ENCODE measurements around the gene HSFY1.
"Not testable (repeated sequence)": the region's sequence is repeated elsewhere in the genome, so short reads cannot be mapped to it uniquely, and the experiment has no call there.

Gene HSFY1, protein sequence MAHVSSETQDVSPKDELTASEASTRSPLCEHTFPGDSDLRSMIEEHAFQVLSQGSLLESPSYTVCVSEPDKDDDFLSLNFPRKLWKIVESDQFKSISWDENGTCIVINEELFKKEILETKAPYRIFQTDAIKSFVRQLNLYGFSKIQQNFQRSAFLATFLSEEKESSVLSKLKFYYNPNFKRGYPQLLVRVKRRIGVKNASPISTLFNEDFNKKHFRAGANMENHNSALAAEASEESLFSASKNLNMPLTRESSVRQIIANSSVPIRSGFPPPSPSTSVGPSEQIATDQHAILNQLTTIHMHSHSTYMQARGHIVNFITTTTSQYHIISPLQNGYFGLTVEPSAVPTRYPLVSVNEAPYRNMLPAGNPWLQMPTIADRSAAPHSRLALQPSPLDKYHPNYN

DNA sequence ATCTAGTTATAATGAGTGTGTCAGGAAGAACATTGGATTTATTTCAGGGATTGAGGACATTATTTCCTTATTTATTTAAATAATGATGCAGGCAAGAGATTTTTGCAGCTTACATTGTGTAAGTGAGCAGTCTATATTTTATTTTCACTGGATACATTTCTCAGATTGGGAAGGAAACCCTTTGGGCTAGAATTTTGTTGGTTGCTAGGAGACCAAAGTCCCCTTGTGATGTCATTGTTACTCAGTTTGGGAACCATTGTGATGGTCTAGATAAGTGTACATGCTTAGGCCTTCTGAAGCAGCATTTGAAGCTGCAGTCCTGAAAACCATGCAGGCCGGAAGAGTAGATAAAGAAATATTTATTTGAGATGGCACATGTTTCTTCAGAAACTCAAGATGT, at the start of gene HSFY1:
TSS of gene HSFY1 (plus strand) at position 301 of the 400 bp plus-strand sequence. CDS start at position 369, 68 bp downstream.
- not testable (repeated sequence) for DNase-seq (ENCODE audit: low spot score); FAIRE-seq

DNA sequence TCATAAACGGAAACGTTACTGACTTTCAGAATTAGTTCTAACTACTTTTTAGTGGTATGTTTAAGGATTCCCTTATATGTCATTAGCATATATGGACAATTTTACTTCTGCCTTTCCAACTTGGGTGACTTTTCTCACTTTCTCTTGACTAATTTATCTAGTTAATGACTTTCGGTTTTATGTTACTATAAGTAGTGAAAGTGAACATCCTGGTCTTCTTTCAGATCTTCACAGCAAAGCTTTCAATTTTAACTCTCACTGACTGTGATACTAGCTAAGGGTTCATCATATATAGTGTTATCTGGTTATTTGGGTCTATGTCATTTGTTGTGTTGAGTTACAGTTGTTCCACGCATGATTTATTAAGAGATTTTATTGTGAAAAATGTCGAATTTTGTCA, 42.3 kb upstream of the HSFY1 start:
- not testable (repeated sequence) for FAIRE-seq; DNase-seq (ENCODE audit: low spot score)

DNA sequence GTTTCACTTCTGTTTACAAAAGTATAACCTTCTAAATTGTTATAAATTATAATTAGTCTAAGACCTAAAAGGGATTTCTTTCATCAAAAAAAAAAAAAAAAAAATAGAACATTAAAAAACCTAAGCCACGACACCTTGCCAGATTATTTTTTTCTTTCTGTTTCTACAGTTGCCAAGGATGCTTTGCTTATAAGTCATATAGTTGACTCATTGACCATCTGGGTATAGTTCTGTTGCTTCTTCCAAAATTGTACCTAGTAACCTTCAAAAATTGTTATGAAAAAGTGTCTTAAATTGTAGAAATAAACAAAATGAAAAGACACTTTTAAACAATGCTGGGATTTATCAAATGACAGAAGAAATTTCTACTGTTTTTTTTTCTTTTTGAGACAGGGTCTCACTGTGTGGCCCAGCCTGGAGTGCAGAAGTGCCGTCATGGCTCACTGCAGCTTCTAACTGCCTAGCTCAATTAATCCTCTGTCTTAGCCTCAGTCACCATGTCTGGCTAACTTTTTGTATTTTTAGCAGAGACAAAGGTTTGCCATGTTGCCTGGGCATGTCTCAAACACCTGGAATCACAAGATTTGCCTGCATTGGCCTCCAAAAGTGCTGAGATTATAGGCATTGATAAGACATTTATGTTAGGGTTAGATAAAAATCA, 15.4 kb upstream of the HSFY1 start:
- DNase-seq (ENCODE audit: low spot score); FAIRE-seq: not testable (repeated sequence)

DNA sequence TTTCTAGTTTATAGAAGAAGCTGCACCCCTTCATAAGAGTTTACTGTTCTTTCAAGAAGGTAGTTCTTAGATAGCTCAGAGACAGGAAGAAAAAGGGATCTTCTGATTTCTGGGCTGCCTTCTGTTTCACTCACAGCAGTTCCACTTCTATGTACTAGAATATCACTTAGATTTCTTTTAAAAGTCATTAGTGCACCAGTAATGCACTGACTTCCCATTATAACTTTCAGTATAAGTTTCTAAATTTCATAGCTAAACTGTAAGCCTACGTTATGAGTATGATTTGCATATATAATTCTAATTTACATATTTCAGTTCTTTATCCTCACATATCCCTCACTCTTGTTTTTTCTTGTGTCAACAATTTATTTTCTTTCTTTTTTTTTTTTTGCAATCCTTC, 7.6 kb upstream of the HSFY1 start:
- not testable (repeated sequence) for DNase-seq (ENCODE audit: low spot score); FAIRE-seq

DNA sequence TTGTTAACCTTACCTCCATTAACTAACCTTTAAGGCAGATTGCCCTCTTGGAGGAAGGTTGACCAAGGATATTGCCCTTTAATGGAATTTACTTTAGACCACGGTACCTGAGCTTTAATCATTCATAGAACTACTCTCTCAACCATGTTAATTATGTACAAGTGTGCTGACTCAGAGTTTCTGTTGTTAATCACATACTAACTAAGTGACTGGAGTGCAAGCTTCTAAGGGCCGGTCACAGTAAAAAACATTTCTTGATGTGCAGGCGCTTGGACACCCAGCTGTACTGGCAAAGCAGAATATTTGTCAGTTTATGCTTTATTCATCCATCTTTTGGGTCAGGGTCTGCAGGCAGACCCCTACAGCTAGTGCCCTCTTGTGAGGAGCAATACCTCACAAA, 6.6 kb downstream of the HSFY1 start:
- DNase-seq (ENCODE audit: low spot score); FAIRE-seq: not testable (repeated sequence)

DNA sequence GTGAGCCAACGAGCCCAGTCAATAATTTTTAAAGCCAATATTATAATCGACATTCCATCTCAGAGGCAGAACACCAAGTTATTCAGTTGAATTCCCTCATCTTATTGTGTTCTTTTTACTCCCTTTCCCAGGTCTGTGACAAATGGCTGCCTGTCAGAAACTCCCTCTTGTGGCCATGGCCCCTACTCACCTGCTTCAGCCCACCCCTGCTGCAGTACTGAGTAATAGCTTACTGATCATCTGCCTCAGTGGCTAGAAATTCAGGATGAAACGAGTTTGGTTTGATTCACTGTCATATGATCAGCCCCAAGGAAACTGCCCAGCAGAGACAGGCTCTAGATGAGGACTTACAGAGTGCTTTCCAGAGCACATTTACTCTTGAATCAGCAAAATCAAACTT, 19.4 kb downstream of the HSFY1 start:
- DNase-seq (ENCODE audit: low spot score); FAIRE-seq: not testable (repeated sequence)
